Prostate gland (tissue), 2 donors: ENCODE measurements around the gene SETD6. TPM values are rescaled to one million over a fixed set of nuclear protein-coding genes. Genes with fewer than 3 reads are reported as not detected.

ENCODE experiments used
- DNase-seq: peaks from one replicate; pipeline ENCODE4 v3.0.0-alpha.2; 2019; ENCODE audit warnings: low spot score
- H3K27ac ChIP-seq, 2 donors: fragments of 200-600 bp; sonication (generic); 2 replicates each; pipeline ENCODE4 v1.5.1; 2017 to 2019
- H3K27me3 ChIP-seq: fragments of 200-600 bp; sonication (generic); replicated peaks from 2 replicates; pipeline ENCODE4 v1.5.1; 2019; ENCODE audit not compliant: insufficient read depth
- H3K36me3 ChIP-seq, 2 donors: fragments of 200-600 bp; sonication (generic); 1 replicate in 1 of 2; 2 replicates in 1 of 2; pipeline versions ENCODE4 v1.5.1 to v1.8.1; 2017 to 2019
- H3K4me1 ChIP-seq: fragments of 200-600 bp; sonication (generic); replicated peaks from 2 replicates; pipeline ENCODE4 v1.5.1; 2019
- H3K4me3 ChIP-seq, 2 donors: fragments of 200-600 bp; sonication (generic); 2 replicates each; pipeline ENCODE4 v1.5.1; 2017 to 2019
- H3K9me3 ChIP-seq: fragments of 200-600 bp; sonication (generic); 2 replicates; pipeline ENCODE4 v1.5.1; 2017
- CTCF ChIP-seq, 4 experiments: fragments of 200-600 bp in 2 of 4; fragments of 450-650 bp in 2 of 4; sonication (generic) in 2 of 4; IDR thresholded peaks; 1 replicate in 3 of 4; 2 replicates in 1 of 4; pipeline ENCODE4 v1.5.1; 2016 to 2019; ENCODE audit warnings: antibody characterized with exemption in 4 of 4, mild to moderate bottlenecking in 2 of 4, moderate library complexity in 2 of 4
- POLR2A ChIP-seq: fragments of 450-650 bp; IDR thresholded peaks from one replicate; pipeline ENCODE4 v1.6.1; 2016; ENCODE audit warnings: antibody characterized with exemption, mild to moderate bottlenecking
- POLR2AphosphoS5 ChIP-seq: sonication (generic); formaldehyde crosslinking; IDR thresholded peaks from one replicate; pipeline ENCODE4 v1.6.1; 2017; ENCODE audit warnings: antibody characterized with exemption
- WGBS: methylation state at CpG from one replicate; pipeline ENCODE4 v1.1.5; 2018; 5-methylcytosine and 5-hydroxymethylcytosine counted together
- intact Hi-C: fragments of 100-400 bp; cut with DNase I; formaldehyde crosslinking; loops from one replicate; pipeline ENCODE4 v1.14.2; 2022
- total RNA-seq, 2 donors: library from RNA; depleted of rRNA; stranded (reverse); fragments of >200 nt; gene quantifications; one replicate each; pipeline ENCODE4 v1.1.0, GENCODE V29; 2016

The SETD6 gene
- total RNA-seq, 2 donors from 2014 or later = 45.4 to 55.8 TPM

DNA sequence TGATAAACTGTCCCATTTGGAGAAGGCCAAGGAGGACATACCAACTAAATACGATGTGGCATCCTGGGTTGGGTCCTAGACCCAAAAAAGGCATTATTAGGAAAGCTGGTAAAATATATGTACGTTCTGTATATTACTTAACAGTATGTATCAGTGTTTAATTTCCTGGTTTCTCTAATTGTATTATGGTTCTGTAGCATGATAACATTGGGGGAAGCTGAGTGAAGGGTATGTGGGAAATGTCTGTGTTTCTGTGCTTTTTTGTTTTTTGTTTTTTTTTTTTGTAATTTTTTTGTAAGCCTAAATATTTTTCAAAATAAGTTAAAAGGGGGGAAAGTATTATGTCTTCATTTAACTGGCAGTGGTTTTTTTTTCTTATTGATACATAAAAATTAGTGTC, 36.9 kb upstream of the SETD6 start:
- intact Hi-C loops = no loop called here
- no peak for DNase-seq
- Histone ChIP-seq H3K4me3 (no peak overlapping the region), H3K4me1 (no peaks in the 10 kb centered on the region), H3K9me3 (no peaks in the 10 kb centered on the region), H3K27ac (no peak overlapping the region), H3K27me3 (no peaks in the 10 kb centered on the region), H3K36me3 (no peaks in the 10 kb centered on the region)
- 88% methylated on average over 2 of the region's 2 CpGs for WGBS
- TF ChIP-seq CTCF (IDR thresholded peaks at IDR 0.05) (no peak), POLR2AphosphoS5 (no peak), POLR2A (no peak)

DNA sequence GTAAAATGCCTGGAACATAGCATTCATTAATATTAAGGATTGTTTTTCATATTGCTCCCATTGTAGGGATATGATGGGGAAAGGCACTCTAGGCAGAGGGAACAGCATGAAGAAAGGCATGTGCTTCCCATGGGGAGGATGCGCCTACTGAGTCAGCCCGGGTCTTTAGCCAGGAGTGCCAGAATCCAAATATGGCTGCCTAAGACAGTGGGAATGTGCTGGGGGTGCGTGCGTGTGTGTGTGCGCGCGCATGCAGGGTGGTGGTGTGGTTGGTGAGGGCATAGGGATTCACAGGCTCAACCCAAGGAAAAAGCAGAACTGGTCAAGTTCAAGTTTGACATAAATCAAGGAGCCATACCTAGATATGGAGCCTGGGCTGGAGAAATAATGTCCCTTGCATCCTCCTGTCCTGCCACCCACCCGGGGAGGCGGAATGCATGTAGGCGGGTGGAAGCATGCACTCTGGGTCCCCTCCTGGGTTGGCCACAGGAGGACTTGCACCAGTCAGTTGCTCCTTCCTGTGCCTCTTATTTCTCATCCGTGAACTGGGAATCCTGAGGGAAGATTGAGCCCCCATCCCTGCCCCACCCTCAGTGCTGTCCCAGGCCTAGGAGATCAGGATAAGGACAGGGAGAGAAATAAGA, 34.0 kb upstream of the SETD6 start:
- intact Hi-C loops = no loop called here
- WGBS = 92% methylated on average over 11 of the region's 11 CpGs
- Histone ChIP-seq H3K4me1 (no peaks in the 10 kb centered on the region), H3K4me3 (no peak overlapping the region), H3K27ac (no peak overlapping the region), H3K9me3 (no peaks in the 10 kb centered on the region), H3K27me3 (no peaks in the 10 kb centered on the region), H3K36me3 (no peaks in the 10 kb centered on the region)
- DNase-seq = no peak
- no peak for TF ChIP-seq POLR2A
- no peak for TF ChIP-seq CTCF (IDR thresholded peaks at IDR 0.05)

DNA sequence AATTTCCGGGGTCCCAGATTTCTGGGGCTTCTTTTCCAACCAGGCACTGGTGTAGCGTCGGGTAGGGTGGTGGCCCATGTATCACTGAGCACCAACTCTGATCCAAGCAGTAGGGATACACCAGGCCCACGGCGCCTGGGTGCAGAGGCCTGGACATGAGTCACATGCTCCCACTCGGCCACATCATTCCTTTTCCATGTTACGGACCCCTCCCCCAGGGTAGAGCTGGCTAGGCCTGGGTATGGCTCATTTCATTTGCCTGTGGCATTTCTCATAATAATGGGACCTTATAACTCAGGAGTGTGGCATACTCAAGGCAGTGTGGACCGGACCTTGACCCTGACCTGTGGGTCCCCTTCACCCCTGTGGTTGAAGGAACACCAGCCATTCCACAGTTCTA, 33.4 kb upstream of the SETD6 start:
- DNase-seq = no peak
- 83% methylated on average over 8 of the region's 8 CpGs for WGBS
- H3K4me1 ChIP-seq = no peaks in the 10 kb centered on the region
- no peak overlapping the region for H3K27ac ChIP-seq
- H3K36me3 ChIP-seq = no peaks in the 10 kb centered on the region
- no peak for TF ChIP-seq POLR2A
- TF ChIP-seq POLR2AphosphoS5 = no peak
- no peak for TF ChIP-seq CTCF (IDR thresholded peaks at IDR 0.05)
- no peaks in the 10 kb centered on the region for H3K9me3 ChIP-seq
- H3K4me3 ChIP-seq = no peak overlapping the region
- no peaks in the 10 kb centered on the region for H3K27me3 ChIP-seq
- intact Hi-C loops = no loop called here

GRCh38 chr16:58485184-58485887, 30.0 kb upstream of the SETD6 start:
- no peaks in the 10 kb centered on the region for H3K4me1 ChIP-seq
- no peaks in the 10 kb centered on the region for H3K36me3 ChIP-seq
- H3K9me3 ChIP-seq = no peaks in the 10 kb centered on the region
- H3K27me3 ChIP-seq = no peaks in the 10 kb centered on the region
- H3K27ac ChIP-seq = no peak overlapping the region
- H3K4me3 ChIP-seq = no peak overlapping the region
- 79% methylated on average over 11 of the region's 11 CpGs for WGBS
- no peak for DNase-seq
- intact Hi-C loops = no loop called here
- no peak for TF ChIP-seq POLR2AphosphoS5
- TF ChIP-seq POLR2A = no peak
- TF ChIP-seq CTCF (IDR thresholded peaks at IDR 0.05) = no peak
